ENCODE results near the gene ZC3H10. TPM values are rescaled to one million over a fixed set of nuclear protein-coding genes. Genes with fewer than 3 reads are reported as not detected.

ZC3H10 gene
- total and polyA plus RNA-seq, 2 of the 13 experiments (the other 11 are each of a cell fraction or from before 2014, with no cell fraction given), result 0.70 to 2.3 TPM

- TF ChIP-seq SOX13 (IDR thresholded peaks at IDR 0.05), result no peak
- TF ChIP-seq SOX13 (CRISPR knock-in tag; conservative IDR thresholded peaks at IDR 0.05 in 1 of 2, IDR thresholded peaks at IDR 0.05 in 1 of 2), result peak in 1 of 2 experiments; percentile 63; a peak in 2 of 4 replicates
- no peak for TF ChIP-seq RBAK (CRISPR knock-in tag; IDR thresholded peaks at IDR 0.05)
- no peak for TF ChIP-seq SRY (CRISPR knock-in tag; IDR thresholded peaks at IDR 0.05)
- no peak for TF ChIP-seq ATM (IDR thresholded peaks at IDR 0.05; ENCODE audit: borderline replicate concordance)
- TF ChIP-seq MIXL1 (CRISPR knock-in tag; IDR thresholded peaks at IDR 0.05), result no peak
- no peak for TF ChIP-seq FOXO1 (CRISPR knock-in tag; IDR thresholded peaks at IDR 0.05)
- TF ChIP-seq ZNF570 (CRISPR knock-in tag; IDR thresholded peaks at IDR 0.05; ENCODE audit: borderline replicate concordance), result no peak
- no peak for TF ChIP-seq ZFP82 (CRISPR knock-in tag; IDR thresholded peaks at IDR 0.05; ENCODE audit: borderline replicate concordance)
- TF ChIP-seq BATF2 (CRISPR knock-in tag; IDR thresholded peaks at IDR 0.05), result no peak
- TF ChIP-seq HNF4A (CRISPR knock-in tag; IDR thresholded peaks at IDR 0.05), result peak; percentile 34; the same call in 1 of the 2 replicates
- TF ChIP-seq TCF7 (IDR thresholded peaks at IDR 0.05; ENCODE audit: low read depth), result no peak
- no peak for TF ChIP-seq SPEN (CRISPR knock-in tag; IDR thresholded peaks at IDR 0.05; ENCODE audit: low read depth)
- TF ChIP-seq ZNF687 (CRISPR knock-in tag; IDR thresholded peaks at IDR 0.05), result 0 out of 2 replicates have a peak, but pooled peaks have one; percentile 22
- no peak for TF ChIP-seq SRSF4 (IDR thresholded peaks at IDR 0.05; ENCODE audit: low read depth, low read length, poor library complexity, severe bottlenecking)
- TF ChIP-seq FOXP1 (IDR thresholded peaks at IDR 0.05), result no peak
- 0 out of 2 replicates have a peak, but pooled peaks have one; percentile 19 for TF ChIP-seq FOXP1 (CRISPR knock-in tag; IDR thresholded peaks at IDR 0.05)
- TF ChIP-seq ZNF281 (CRISPR knock-in tag; IDR thresholded peaks at IDR 0.05; ENCODE audit: borderline replicate concordance), result peak; percentile 8; the same call in 1 of the 2 replicates
- TF ChIP-seq PRPF4 (IDR thresholded peaks at IDR 0.05; ENCODE audit: low read depth, low read length, poor library complexity, severe bottlenecking), result no peak
- TF ChIP-seq ZNF367 (CRISPR knock-in tag; IDR thresholded peaks at IDR 0.05; ENCODE audit: borderline replicate concordance), result no peak
- peak; percentile 21; the same call in 1 of the 2 replicates for TF ChIP-seq THAP11 (CRISPR knock-in tag; IDR thresholded peaks at IDR 0.05)
- TF ChIP-seq ZBTB49 (CRISPR knock-in tag; IDR thresholded peaks at IDR 0.05; ENCODE audit: borderline replicate concordance), result no peak
These were observed 35.1 kb upstream of the ZC3H10 start (continued) for GRCh38 chr12:56082967-56083366.

Measured in HepG2 (cell line).